KOPT-K1 (cell line): Measurements from ENCODE around the gene SLC6A11.

Experiments
- H3K27ac ChIP-seq: fragments of 200-600 bp; sonication (generic); 2 replicates; pipeline ENCODE4 v1.5.1; 2016; ENCODE audit warnings: antibody characterized with exemption, mild to moderate bottlenecking, low read depth, low read length; ENCODE audit not compliant: poor library complexity, severe bottlenecking
- H3K36me3 ChIP-seq: fragments of 200-600 bp; sonication (generic); 2 replicates; pipeline ENCODE4 v1.5.1; 2017; ENCODE audit warnings: antibody characterized with exemption, mild to moderate bottlenecking, low read length, moderate library complexity; ENCODE audit not compliant: insufficient read depth
- H3K9me3 ChIP-seq: fragments of 200-600 bp; sonication (generic); 2 replicates; pipeline ENCODE4 v1.5.1; 2017; ENCODE audit warnings: antibody characterized with exemption, low read length, mild to moderate bottlenecking; ENCODE audit not compliant: insufficient read depth, poor library complexity, severe bottlenecking

The SLC6A11 gene

GRCh38 chr3:10972072-10972782, 156.2 kb downstream of the SLC6A11 start:
- H3K36me3 ChIP-seq, result no peaks in the 10 kb centered on the region
- H3K9me3 ChIP-seq, result no peaks in the 10 kb centered on the region
- no peak overlapping the region for H3K27ac ChIP-seq

- no peak overlapping the region for H3K27ac ChIP-seq
- no peaks in the 10 kb centered on the region for H3K36me3 ChIP-seq
- H3K9me3 ChIP-seq, result no peaks in the 10 kb centered on the region
Observed at GRCh38 chr3:10973046-10973595, 157.1 kb downstream of the SLC6A11 start.

- Histone ChIP-seq H3K36me3 (no peaks in the 10 kb centered on the region), H3K9me3 (no peaks in the 10 kb centered on the region), H3K27ac (no peak overlapping the region)
Observed at GRCh38 chr3:10974131-10974530, 158.1 kb downstream of the SLC6A11 start.

GRCh38 chr3:10974746-10975375, 158.8 kb downstream of the SLC6A11 start:
- no peak overlapping the region for H3K27ac ChIP-seq
- H3K36me3 ChIP-seq, result no peaks in the 10 kb centered on the region
- H3K9me3 ChIP-seq, result no peaks in the 10 kb centered on the region

- no peak overlapping the region for H3K27ac ChIP-seq
Observed at GRCh38 chr3:10975695-10976234, 159.7 kb downstream of the SLC6A11 start.

GRCh38 chr3:10976770-10977169, 160.7 kb downstream of the SLC6A11 start:
- Histone ChIP-seq H3K9me3 (no peaks in the 10 kb centered on the region), H3K36me3 (no peaks in the 10 kb centered on the region), H3K27ac (no peak overlapping the region)

More at GRCh38 chr3:10975695-10976234, 159.7 kb downstream of the SLC6A11 start:
- H3K36me3 ChIP-seq, result no peaks in the 10 kb centered on the region
- H3K9me3 ChIP-seq, result no peaks in the 10 kb centered on the region

- no peak overlapping the region for H3K27ac ChIP-seq
- no peaks in the 10 kb centered on the region for H3K36me3 ChIP-seq
- no peaks in the 10 kb centered on the region for H3K9me3 ChIP-seq
Observed at GRCh38 chr3:10977892-10978510, 162.0 kb downstream of the SLC6A11 start.

- H3K27ac ChIP-seq, result no peak overlapping the region
- H3K9me3 ChIP-seq, result no peaks in the 10 kb centered on the region
- H3K36me3 ChIP-seq, result no peaks in the 10 kb centered on the region
Observed at GRCh38 chr3:10978956-10979355, 162.9 kb downstream of the SLC6A11 start.

GRCh38 chr3:10980312-10980711, 164.3 kb downstream of the SLC6A11 start:
- Histone ChIP-seq H3K36me3 (no peaks in the 10 kb centered on the region), H3K9me3 (no peaks in the 10 kb centered on the region), H3K27ac (no peak overlapping the region)

GRCh38 chr3:10981031-10981430, 165.0 kb downstream of the SLC6A11 start:
- H3K27ac ChIP-seq, result no peak overlapping the region
- H3K9me3 ChIP-seq, result no peaks in the 10 kb centered on the region
- H3K36me3 ChIP-seq, result no peaks in the 10 kb centered on the region

GRCh38 chr3:10981961-10982360, 165.9 kb downstream of the SLC6A11 start:
- Histone ChIP-seq H3K9me3 (no peaks in the 10 kb centered on the region), H3K27ac (no peak overlapping the region), H3K36me3 (no peaks in the 10 kb centered on the region)

- Histone ChIP-seq H3K9me3 (no peaks in the 10 kb centered on the region), H3K36me3 (no peaks in the 10 kb centered on the region), H3K27ac (no peak overlapping the region)
Observed at GRCh38 chr3:10982782-10983181, 166.8 kb downstream of the SLC6A11 start.

- no peaks in the 10 kb centered on the region for H3K36me3 ChIP-seq
- no peaks in the 10 kb centered on the region for H3K9me3 ChIP-seq
- H3K27ac ChIP-seq, result no peak overlapping the region
Observed at GRCh38 chr3:10983219-10983916, 167.3 kb downstream of the SLC6A11 start.

GRCh38 chr3:10984371-10984896, 168.4 kb downstream of the SLC6A11 start:
- Histone ChIP-seq H3K36me3 (no peaks in the 10 kb centered on the region), H3K9me3 (no peaks in the 10 kb centered on the region), H3K27ac (no peak overlapping the region)
